ENCODE data around the gene ZBTB1.
"Not testable (repeated sequence)": the region's sequence is repeated elsewhere in the genome, so short reads cannot be mapped to it uniquely, and the experiment has no call there.

The ZBTB1 gene

DNA sequence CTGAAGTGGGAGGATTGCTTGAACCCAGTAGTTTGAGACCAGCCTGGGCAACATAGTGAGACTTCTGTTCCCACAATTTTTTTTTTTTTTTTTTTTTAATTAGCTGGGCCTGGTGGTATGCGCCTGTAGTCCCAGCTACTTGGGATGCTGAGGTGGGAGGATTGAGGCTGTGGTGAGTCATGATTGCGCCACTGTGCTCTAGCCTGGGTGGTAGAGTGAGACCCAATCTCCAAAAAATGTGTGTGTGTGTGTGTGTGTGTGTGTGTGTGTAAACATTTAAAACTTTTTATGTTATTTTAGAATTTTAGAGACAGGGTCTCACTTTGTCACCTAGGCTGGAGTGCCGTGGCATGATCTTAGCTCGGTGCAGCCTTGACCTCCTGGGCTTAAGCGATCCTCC is 52.0 kb downstream of the ZBTB1 start:
- DNase-seq (ENCODE audit: low read depth), result no peak
- H3K4me3 ChIP-seq (ENCODE audit: low read length), result no peak overlapping the region
- TF ChIP-seq CTCF (conservative IDR thresholded peaks at IDR 0.05; ENCODE audit: low read depth, low read length), result no peak

- not testable (repeated sequence) for DNase-seq (ENCODE audit: low read depth); H3K4me3 ChIP-seq (ENCODE audit: low read length)
Measured at GRCh38 chr14:64558216-64558615, 53.6 kb downstream of the ZBTB1 start.

- TF ChIP-seq CTCF (conservative IDR thresholded peaks at IDR 0.05; ENCODE audit: low read depth, low read length), result no peak
- no peak for DNase-seq (ENCODE audit: low read depth)
- no peak overlapping the region for H3K4me3 ChIP-seq (ENCODE audit: low read length)
Measured at GRCh38 chr14:64561631-64562030, 57.1 kb downstream of the ZBTB1 start.

DNA sequence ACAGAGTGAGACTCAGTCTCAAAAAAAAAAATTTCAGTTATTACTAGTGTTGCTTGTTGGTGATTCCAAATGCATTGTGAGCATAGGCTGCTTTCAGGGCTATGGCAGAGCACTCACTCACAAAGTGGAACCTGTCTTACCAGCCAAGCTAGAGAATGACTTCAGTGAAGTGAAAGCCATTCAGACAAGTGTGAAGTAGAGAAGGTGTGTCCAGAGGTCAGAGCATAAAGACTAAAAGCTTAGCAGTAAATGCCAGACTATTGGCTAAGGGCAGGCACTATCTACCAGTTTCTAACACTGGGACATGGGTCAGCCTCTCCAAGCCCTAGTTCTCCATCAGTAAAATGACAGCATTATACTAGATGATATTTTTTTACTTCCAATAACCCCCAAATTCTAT is 57.9 kb downstream of the ZBTB1 start:
- DNase-seq (ENCODE audit: low read depth), result no peak
- H3K4me3 ChIP-seq (ENCODE audit: low read length), result no peak overlapping the region
- no peak for TF ChIP-seq CTCF (conservative IDR thresholded peaks at IDR 0.05; ENCODE audit: low read depth, low read length)

DNA sequence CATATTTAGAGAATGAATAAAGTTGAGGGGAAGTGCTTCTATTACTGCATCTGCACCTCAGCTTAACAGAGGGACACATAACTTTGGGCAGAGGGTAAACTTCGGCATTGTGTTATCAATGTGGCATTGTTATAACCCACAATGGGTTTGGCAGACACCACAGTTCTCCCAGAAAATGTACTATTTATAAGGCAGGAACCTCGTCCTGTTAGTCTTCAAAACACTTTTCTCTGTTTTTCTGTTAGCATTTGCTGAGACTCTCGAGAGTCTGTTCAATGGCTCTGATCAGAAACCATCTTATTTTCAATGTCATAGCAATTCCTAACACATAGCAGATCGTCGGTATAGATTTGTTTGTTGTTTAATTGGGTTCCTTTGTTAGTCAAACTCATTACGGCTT is 59.1 kb downstream of the ZBTB1 start:
- TF ChIP-seq CTCF (conservative IDR thresholded peaks at IDR 0.05; ENCODE audit: low read depth, low read length), result no peak
- DNase-seq (ENCODE audit: low read depth), result no peak
- H3K4me3 ChIP-seq (ENCODE audit: low read length), result no peak overlapping the region

- H3K4me3 ChIP-seq (ENCODE audit: low read length), result no peak overlapping the region
- no peak for DNase-seq (ENCODE audit: low read depth)
- TF ChIP-seq CTCF (conservative IDR thresholded peaks at IDR 0.05; ENCODE audit: low read depth, low read length), result no peak
Measured at GRCh38 chr14:64566651-64567122, 62.1 kb downstream of the ZBTB1 start.

DNA sequence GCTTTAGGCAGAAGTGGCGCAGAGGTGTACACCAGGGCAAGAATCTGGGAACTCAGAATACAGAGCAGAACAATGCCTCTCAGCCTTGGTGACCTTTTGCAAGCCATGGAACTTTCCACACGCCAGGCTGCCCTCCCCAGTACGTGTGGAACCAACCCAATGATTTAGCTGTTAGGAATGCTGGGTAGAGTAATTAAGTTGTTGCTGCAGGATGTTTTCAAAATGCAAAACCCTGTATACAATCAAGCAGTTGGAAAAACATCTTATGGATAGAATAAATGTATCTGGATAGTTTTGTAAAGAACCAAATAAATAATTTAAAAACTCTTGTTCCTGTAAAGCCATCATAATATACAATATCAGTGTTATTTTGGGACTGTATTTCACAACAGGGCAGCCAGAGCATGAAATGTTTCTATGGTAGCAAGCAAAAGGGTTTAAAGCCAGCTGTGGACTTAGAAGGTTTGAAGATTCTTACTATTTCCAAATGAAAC is 64.6 kb downstream of the ZBTB1 start:
- DNase-seq (ENCODE audit: low read depth), result peak; percentile 75
- TF ChIP-seq CTCF (conservative IDR thresholded peaks at IDR 0.05; ENCODE audit: low read depth, low read length), result no peak
- H3K4me3 ChIP-seq (ENCODE audit: low read length), result no peak overlapping the region

- not testable (repeated sequence) for DNase-seq (ENCODE audit: low read depth); H3K4me3 ChIP-seq (ENCODE audit: low read length)
Measured at GRCh38 chr14:64569646-64570045, 65.1 kb downstream of the ZBTB1 start.

Data from retinal pigment epithelial cell (primary cell).